NCI-H2081 treated with DMSO at 0.1 percent for 48 hours (cell line): ENCODE data around the gene CLDN3.
"Not testable (repeated sequence)": the region's sequence is repeated elsewhere in the genome, so short reads cannot be mapped to it uniquely, and the experiment has no call there.

Experiments used
- DNase-seq: peaks from one replicate; lab custom pipeline; 2025; lab: John Stamatoyannopoulos, UW

CLDN3 gene

DNA sequence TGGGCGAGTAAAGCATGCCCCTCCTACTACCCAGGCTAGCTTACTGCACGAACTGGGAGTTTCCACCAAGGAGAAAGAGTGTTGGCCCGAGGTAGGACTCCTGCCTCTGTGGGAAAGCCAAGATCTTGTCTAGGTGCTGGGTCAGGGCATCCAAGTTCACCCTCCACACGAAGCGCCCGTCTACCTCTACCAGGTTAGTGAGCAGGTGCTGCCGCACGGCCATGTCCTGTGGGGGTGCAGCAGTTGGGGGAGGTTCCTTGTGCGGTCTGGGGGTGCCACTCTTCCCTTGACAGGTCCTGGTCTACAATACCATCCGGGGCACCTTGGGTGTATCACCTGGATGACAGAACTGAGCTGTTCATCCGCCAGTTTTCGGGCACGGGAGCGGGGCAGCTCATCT is 33.2 kb downstream of the CLDN3 start:
- DNase-seq, result no peak

- no peak for DNase-seq
These were observed 34.6 kb downstream of the CLDN3 start for GRCh38 chr7:73735528-73735905.

DNA sequence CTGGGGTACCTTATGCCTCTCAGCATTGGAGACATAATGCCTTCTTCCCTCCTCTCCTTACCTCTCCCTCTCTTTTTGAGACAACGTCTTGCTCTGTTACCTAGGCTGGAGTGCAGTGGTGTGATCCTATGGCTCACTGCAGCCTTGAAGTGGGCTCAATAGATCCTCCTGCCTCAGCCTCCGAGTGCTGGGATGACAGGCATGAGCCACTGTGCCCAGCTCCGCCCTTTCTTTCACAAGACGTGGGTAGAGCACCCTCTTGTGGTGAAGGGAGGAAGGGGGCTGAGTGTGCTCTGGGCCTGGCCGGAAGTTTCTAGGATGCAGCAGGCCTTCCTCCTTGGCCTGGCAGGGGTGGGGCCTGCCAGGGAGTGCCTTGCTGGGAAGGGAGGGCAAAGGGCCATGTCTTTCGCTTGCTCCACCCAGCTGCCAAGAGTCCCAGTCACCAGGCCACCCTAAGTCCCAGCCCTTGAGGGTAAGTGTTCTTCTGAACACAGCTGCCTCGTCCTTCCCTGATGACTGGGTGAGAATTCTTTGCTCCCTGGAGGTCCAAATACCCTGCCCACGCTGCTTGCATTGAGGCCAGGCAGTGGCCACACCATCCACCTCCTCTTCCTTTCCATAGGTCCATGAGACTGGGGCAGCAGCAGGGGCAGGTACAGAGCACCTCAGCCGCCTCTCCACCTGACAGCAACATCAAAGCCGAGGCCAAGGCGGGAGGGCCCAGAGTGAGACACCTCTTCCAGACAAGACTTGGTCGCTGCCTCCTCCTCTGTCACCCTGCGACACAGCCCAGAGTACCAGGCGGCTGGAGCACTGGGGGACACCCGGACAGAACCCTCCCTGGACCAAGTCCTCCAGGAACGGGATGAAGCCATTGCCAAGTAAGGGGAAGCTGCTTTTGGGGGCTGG is 35.2 kb downstream of the CLDN3 start:
- DNase-seq, result no peak

DNA sequence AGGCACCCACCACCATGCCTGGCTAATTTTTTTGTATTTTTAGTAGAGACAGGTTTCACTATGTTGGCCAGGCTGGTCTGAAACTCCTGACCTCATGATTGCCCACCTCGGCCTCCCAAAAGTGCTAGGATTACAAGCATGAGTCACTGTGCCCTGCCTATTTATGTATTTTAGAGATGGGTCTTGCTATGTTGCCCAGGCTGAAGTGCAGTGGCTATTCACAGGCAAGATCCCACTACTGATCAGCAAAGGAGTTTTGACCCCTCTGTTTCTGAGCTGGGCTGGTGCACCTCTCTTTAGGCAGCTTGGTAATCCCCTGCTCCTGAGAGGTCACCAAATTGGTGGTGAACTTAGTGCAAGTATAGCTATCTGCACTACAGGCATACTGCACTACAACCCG is 37.7 kb downstream of the CLDN3 start:
- DNase-seq, result no peak

GRCh38 chr7:73730485-73730884 is 39.6 kb downstream of the CLDN3 start:
- no peak for DNase-seq

GRCh38 chr7:73728551-73728950 is 41.5 kb downstream of the CLDN3 start:
- no peak for DNase-seq

- DNase-seq, result no peak
These were observed 42.1 kb downstream of the CLDN3 start for GRCh38 chr7:73727952-73728351.

DNA sequence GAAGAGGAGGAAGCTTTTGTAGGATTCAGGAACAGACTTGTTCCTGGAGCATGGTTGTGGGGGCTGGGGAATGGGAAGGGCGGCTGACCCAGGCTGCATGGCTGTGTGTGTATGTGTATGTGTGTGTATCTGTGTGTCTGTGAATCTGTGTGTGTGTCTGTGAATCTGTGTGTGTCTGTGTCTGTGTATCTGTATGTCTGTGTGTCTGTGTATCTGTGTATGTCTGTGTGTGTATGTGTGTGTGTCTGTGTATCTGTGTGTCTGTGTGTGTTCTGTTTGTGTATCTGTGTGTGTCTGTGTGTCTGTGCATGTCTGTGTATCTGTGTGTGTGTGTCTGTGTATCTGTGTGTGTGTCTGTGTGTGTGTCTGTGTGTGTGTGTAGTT is 44.0 kb downstream of the CLDN3 start:
- DNase-seq, result no peak

- DNase-seq, result no peak
These were observed 46.3 kb downstream of the CLDN3 start for GRCh38 chr7:73723813-73724212.

- no peak for DNase-seq
These were observed 47.3 kb downstream of the CLDN3 start for GRCh38 chr7:73722785-73723184.

GRCh38 chr7:73722182-73722581 is 47.9 kb downstream of the CLDN3 start:
- DNase-seq, result not testable (repeated sequence)

- DNase-seq, result peak; percentile 51
These were observed 48.7 kb downstream of the CLDN3 start for GRCh38 chr7:73721377-73721817.

- DNase-seq, result not testable (repeated sequence)
These were observed 49.6 kb downstream of the CLDN3 start for GRCh38 chr7:73720443-73720842.

GRCh38 chr7:73719806-73720169 is 50.3 kb downstream of the CLDN3 start:
- no peak for DNase-seq
